Endothelial cell (in vitro differentiated cells): Measurements from ENCODE around the gene ZNF785. TPM values are rescaled to one million over a fixed set of nuclear protein-coding genes. Genes with fewer than 3 reads are reported as not detected.

Experiments
- DNase-seq: peaks from one replicate; pipeline ENCODE4 v3.0.0; 2021; ENCODE audit warnings: low spot score
- H3K27ac Mint-ChIP-seq: one replicate; pipeline ENCODE4 v1.8.0; 2021; ENCODE audit warnings: mixed read lengths, inconsistent platforms; ENCODE audit not compliant: unreplicated experiment
- H3K27me3 Mint-ChIP-seq: one replicate; pipeline ENCODE4 v1.8.0; 2021; ENCODE audit warnings: mild to moderate bottlenecking, moderate library complexity, mixed read lengths, inconsistent platforms; ENCODE audit not compliant: unreplicated experiment
- H3K36me3 Mint-ChIP-seq: one replicate; pipeline ENCODE4 v1.8.0; 2021; ENCODE audit warnings: mild to moderate bottlenecking, low read depth, mixed read lengths, inconsistent platforms; ENCODE audit not compliant: unreplicated experiment
- H3K4me1 Mint-ChIP-seq: one replicate; pipeline ENCODE4 v1.8.0; 2021; ENCODE audit warnings: mild to moderate bottlenecking, mixed read lengths, inconsistent platforms; ENCODE audit not compliant: unreplicated experiment
- H3K4me3 Mint-ChIP-seq: one replicate; pipeline ENCODE4 v1.8.0; 2021; ENCODE audit warnings: mild to moderate bottlenecking, mixed read lengths, inconsistent platforms; ENCODE audit not compliant: unreplicated experiment
- H3K9me3 Mint-ChIP-seq: one replicate; pipeline ENCODE4 v1.8.0; 2021; ENCODE audit warnings: mixed read lengths, inconsistent platforms; ENCODE audit not compliant: unreplicated experiment
- CTCF ChIP-seq: fragments of 200-600 bp; sonication (generic); IDR thresholded peaks from one replicate; pipeline ENCODE4 v1.5.0; 2021; ENCODE audit warnings: antibody characterized with exemption; ENCODE audit not compliant: unreplicated experiment
- total RNA-seq: library from RNA; stranded (reverse); fragmentation: NEBNext Ultra II Directional; extraction: Animal tissue kit (Norgen Biotek cat#: 25700); gene quantifications from one replicate; pipeline ENCODE4 v1.2.1, GENCODE V29; 2021; ENCODE audit not compliant: unreplicated experiment

Gene ZNF785
- total RNA-seq, 1 donor from 2014 or later = 33.5 TPM

- Mint-ChIP-seq H3K4me3 (no peak overlapping the region), H3K9me3 (no peaks in the 10 kb centered on the region), H3K27ac (no peak overlapping the region), H3K36me3 (no peaks in the 10 kb centered on the region), H3K27me3 (no peaks in the 10 kb centered on the region), H3K4me1 (peaks cover 5% of the 10 kb centered on the region)
- no peak for DNase-seq
- no peak for TF ChIP-seq CTCF
Observed at GRCh38 chr16:30619202-30619601, 33.7 kb upstream of the ZNF785 start.

DNA sequence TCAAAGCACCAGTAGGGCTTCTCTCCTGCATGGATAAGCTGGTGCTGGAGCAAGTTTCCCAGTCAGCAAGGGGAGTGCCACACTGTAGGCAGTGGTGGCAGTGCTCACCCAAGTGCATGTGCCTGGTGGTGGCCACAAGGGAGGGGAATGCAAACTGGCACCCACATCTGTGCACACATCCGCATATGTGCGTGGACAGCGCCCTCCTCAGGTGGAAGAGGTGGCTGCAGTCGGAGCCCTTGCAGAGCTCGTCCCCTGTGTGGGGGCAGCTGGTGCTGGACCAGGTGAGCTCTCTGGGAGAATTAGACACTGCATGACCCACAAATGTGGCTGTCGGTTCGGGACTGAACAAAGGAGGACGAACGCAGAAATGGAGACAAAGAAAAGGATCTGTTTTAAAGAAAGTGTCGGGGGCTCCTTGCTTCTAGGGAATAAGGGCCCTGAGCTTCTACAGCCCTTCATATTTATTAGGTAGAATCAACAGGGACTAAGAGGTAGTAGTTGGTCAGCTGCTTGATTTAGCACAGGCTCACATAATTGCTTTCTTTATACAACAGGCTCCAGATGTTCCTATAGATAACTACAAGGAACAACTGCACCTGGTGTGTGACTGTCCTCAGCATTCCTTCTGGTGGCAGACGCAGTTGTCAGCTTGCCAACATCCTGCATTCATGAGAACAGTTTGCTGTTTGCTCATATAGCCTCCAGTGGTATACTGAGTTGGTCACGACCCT lies 30.0 kb upstream of the ZNF785 start:
- peak; percentile 76 for DNase-seq
- Mint-ChIP-seq H3K27ac (no peak overlapping the region), H3K36me3 (no peaks in the 10 kb centered on the region), H3K4me3 (no peak overlapping the region), H3K4me1 (peaks cover 6% of the 10 kb centered on the region), H3K9me3 (no peaks in the 10 kb centered on the region), H3K27me3 (peaks cover 4% of the 10 kb centered on the region)
- peak; percentile 76 for TF ChIP-seq CTCF

- no peak for TF ChIP-seq CTCF
- Mint-ChIP-seq H3K9me3 (no peaks in the 10 kb centered on the region), H3K36me3 (peaks cover 8% of the 10 kb centered on the region), H3K27me3 (peaks cover 5% of the 10 kb centered on the region), H3K4me3 (peak within 1 kb of the TSS; percentile 93), H3K27ac (peak within 1 kb of the TSS; percentile 84), H3K4me1 (peaks cover 10% of the 10 kb centered on the region)
- DNase-seq = peak; percentile 93
Observed at GRCh38 chr16:30609926-30610839, 24.7 kb upstream of the ZNF785 start, which contains the start of gene ZNF689. TSS of gene ZNF689 (minus strand) at chr16:30610389. CDS start at chr16:30610041, 348 bp downstream.

DNA sequence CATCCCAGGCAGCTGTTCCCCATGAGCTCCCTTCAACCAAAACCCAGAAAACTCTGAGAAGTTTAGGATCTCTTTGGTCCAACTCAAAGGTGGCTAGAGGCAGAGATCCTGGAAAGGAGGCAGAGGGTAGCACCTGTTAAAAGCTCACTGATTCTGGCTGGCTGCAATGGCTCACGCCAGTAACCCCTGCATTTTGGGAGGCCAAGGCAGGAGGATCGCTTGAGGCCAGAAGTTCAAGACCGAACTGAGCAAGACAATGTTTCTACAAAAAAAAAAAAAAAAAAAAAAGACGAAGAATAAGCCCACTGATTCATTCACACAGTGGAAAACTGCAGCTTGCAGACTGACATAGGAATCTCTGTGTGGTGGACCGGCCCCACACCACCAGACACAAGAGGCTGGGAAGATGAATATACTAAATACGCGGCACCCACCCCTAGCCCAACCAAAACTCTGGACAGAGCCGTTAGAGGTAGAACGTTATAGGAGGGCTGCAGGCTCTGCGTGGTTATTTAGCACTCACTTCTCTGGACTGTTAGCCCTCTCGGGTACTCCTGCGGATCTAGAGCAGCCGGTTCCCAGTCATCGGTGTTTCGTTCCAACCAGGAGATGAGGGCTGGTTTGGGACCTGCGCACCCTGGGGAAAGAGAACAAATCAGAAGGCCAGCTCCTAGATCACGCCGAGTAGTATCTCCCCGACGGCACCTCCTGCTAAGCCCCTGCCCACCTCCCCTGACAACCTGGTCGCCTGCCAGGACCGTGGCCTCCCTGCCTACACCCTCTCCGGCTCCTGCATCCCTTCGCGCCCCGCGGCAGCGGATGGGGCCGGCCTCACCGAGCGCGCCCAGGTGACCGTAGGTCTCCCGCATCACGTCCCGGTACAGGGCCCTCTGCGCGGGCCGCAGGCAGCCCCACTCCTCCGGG lies 23.8 kb upstream of the ZNF785 start:
- peak overlapping the region; percentile 80 for H3K27ac Mint-ChIP-seq
- H3K4me3 Mint-ChIP-seq = peak overlapping the region; percentile 88
- TF ChIP-seq CTCF = no peak
- no peaks in the 10 kb centered on the region for H3K9me3 Mint-ChIP-seq
- H3K27me3 Mint-ChIP-seq = peaks cover 10% of the 10 kb centered on the region
- peaks cover 15% of the 10 kb centered on the region for H3K36me3 Mint-ChIP-seq
- H3K4me1 Mint-ChIP-seq = peaks cover 10% of the 10 kb centered on the region
- no peak for DNase-seq
